K562 (cell line): ENCODE data around the gene ZSCAN5C. TPM values are rescaled to one million over a fixed set of nuclear protein-coding genes. Genes with fewer than 3 reads are reported as not detected.
A peak's percentile ranks its signal among the peaks of the same experiment; 100 is the strongest.

ENCODE experiments used
- ATF1 ChIP-seq, 2 experiments: fragments of 450-650 bp in 1 of 2; IDR thresholded peaks; 2 replicates each; pipeline ENCODE4 v1.6.1; 2016; ENCODE audit warnings: missing compliant biosample characterization in 1 of 2, missing genetic modification characterization in 1 of 2
- BCLAF1 ChIP-seq, 2 experiments: fragments of 450-650 bp in 1 of 2; IDR thresholded peaks; 2 replicates each; pipeline ENCODE4 v1.6.1; 2011 to 2017; ENCODE audit warnings: low read depth in 2 of 2, antibody characterized with exemption in 1 of 2, borderline replicate concordance in 1 of 2, low read length in 1 of 2, mild to moderate bottlenecking in 1 of 2, mixed read lengths in 1 of 2; ENCODE audit not compliant: control insufficient read depth in 1 of 2
- BHLHE40 ChIP-seq: IDR thresholded peaks from 2 replicates; pipeline ENCODE4 v1.6.1; 2011; ENCODE audit warnings: low read length, improper control_type of control experiment
- DDX20 ChIP-seq: fragments of 450-650 bp; IDR thresholded peaks from 2 replicates; pipeline ENCODE4 v1.6.1; 2016; ENCODE audit warnings: missing genetic modification characterization, low read depth, mild to moderate bottlenecking, missing compliant biosample characterization, moderate library complexity
- E2F8 ChIP-seq: fragments of 450-650 bp; IDR thresholded peaks from 2 replicates; pipeline ENCODE4 v1.7.1; 2018; ENCODE audit warnings: mild to moderate bottlenecking, low read depth; ENCODE audit not compliant: partially characterized antibody
- GTF2A2 ChIP-seq: IDR thresholded peaks from 2 replicates; pipeline ENCODE4 v1.6.1; 2016; ENCODE audit warnings: mild to moderate bottlenecking, missing genetic modification characterization, missing compliant biosample characterization
- HES1 ChIP-seq: fragments of 450-650 bp; IDR thresholded peaks from 2 replicates; pipeline ENCODE4 v1.6.1; 2016; ENCODE audit warnings: low read depth, mild to moderate bottlenecking, moderate library complexity
- HNRNPK ChIP-seq: fragments of 200-400 bp; formaldehyde crosslinking; IDR thresholded peaks from one replicate; pipeline ENCODE4 v1.6.1; 2018; ENCODE audit warnings: mild to moderate bottlenecking, low read depth, low read length; ENCODE audit not compliant: poor library complexity, severe bottlenecking
- HOMEZ ChIP-seq: fragments of 250-450 bp; sonication (Bioruptor Pico); IDR thresholded peaks from 2 replicates; pipeline ENCODE4 v1.4.0; 2020; ENCODE audit warnings: mild to moderate bottlenecking, moderate library complexity
- IFI16 ChIP-seq: fragments of 250-450 bp; sonication (Bioruptor Pico); IDR thresholded peaks from 2 replicates; pipeline ENCODE4 v2.1.2; 2022; ENCODE audit warnings: mild to moderate bottlenecking, inconsistent platforms
- IRF2 ChIP-seq: sonication (generic); formaldehyde crosslinking; IDR thresholded peaks from 2 replicates; pipeline ENCODE4 v1.8.1; 2022; ENCODE audit warnings: mild to moderate bottlenecking, missing genetic modification reagents
- JUND ChIP-seq, 2 experiments: IDR thresholded peaks; 2 replicates in 1 of 2; 3 replicates in 1 of 2; pipeline ENCODE4 v1.6.1; 2011; ENCODE audit warnings: borderline replicate concordance in 2 of 2, low read depth in 2 of 2, low read length in 2 of 2, improper control_type of control experiment in 1 of 2, missing biosample characterization in 1 of 2, missing genetic modification characterization in 1 of 2, missing genetic modification reagents in 1 of 2
- NFE2L1 ChIP-seq: fragments of 450-650 bp; IDR thresholded peaks from 2 replicates; pipeline ENCODE4 v1.6.1; 2016; ENCODE audit warnings: missing genetic modification characterization, low read depth, mild to moderate bottlenecking, missing compliant biosample characterization, moderate library complexity, borderline replicate concordance
- PHF20 ChIP-seq: fragments of 450-650 bp; IDR thresholded peaks from 2 replicates; pipeline ENCODE4 v1.6.1; 2018; ENCODE audit not compliant: partially characterized antibody
- SMARCA4 ChIP-seq: fragments of 450-650 bp; IDR thresholded peaks from 2 replicates; pipeline ENCODE4 v1.6.1; 2016
- ZFP1 ChIP-seq: fragments of 450-650 bp; formaldehyde crosslinking; IDR thresholded peaks from 2 replicates; pipeline ENCODE4 v1.4.0; 2020; ENCODE audit warnings: mild to moderate bottlenecking, mixed read lengths
- ZNF140 ChIP-seq: fragments of 250-450 bp; sonication (Bioruptor Pico); IDR thresholded peaks from 2 replicates; pipeline ENCODE4 v1.8.0; 2021; ENCODE audit warnings: moderate library complexity, mild to moderate bottlenecking, inconsistent platforms
- ZNF23 ChIP-seq: fragments of 250-450 bp; sonication (Bioruptor Pico); IDR thresholded peaks from 2 replicates; pipeline ENCODE4 v1.4.0; 2020; ENCODE audit warnings: mild to moderate bottlenecking
- ZNF253 ChIP-seq: fragments of 250-450 bp; sonication (Bioruptor Pico); conservative IDR thresholded peaks from 2 replicates; pipeline ENCODE4 v1.6.1; 2021; ENCODE audit warnings: mild to moderate bottlenecking
- ZNF431 ChIP-seq: sonication (generic); formaldehyde crosslinking; IDR thresholded peaks from 2 replicates; pipeline ENCODE4 v1.8.0; 2022; ENCODE audit warnings: mild to moderate bottlenecking, missing genetic modification reagents
- ZNF76 ChIP-seq: fragments of 250-450 bp; sonication (Bioruptor Pico); IDR thresholded peaks from 2 replicates; pipeline ENCODE4 v1.4.0; 2020; ENCODE audit warnings: mild to moderate bottlenecking, moderate library complexity, borderline replicate concordance
- polyA plus RNA-seq, 8 experiments: library from polyadenylated mRNA; depleted of rRNA in 4 of 8; stranded (reverse) in 5 of 8; unstranded in 3 of 8; fragments of >200 nt; fragmentation: Nextera tagmentation in 2 of 8; fragmentation: Illumina TruSeq in 1 of 8; extraction: Ambion mirVana in 2 of 8; extraction: Trizol in 1 of 8; gene quantifications; 2 replicates each; pipeline versions ENCODE4 v1.2.1 to v1.2.3, GENCODE V29; 2011 to 2014; ENCODE audit warnings: inconsistent platforms in 1 of 8, missing spikeins in 1 of 8
- total RNA-seq, 7 experiments: library from RNA; depleted of rRNA in 6 of 7; stranded (reverse); fragments of >200 nt in 6 of 7; fragmentation: Illumina TruSeq in 2 of 7; extraction: Trizol in 2 of 7; gene quantifications; 2 replicates each; pipeline versions ENCODE4 v1.2.1 to v1.2.3, GENCODE V29; 2011 to 2021; ENCODE audit warnings: low replicate concordance in 1 of 7

Gene ZSCAN5C
- total and polyA plus RNA-seq, 9 of the 15 experiments (the other 6 are each of a cell fraction or from before 2014, with no cell fraction given): 0.07 TPM; not detected in 8

- no peak for TF ChIP-seq ATF1 (CRISPR knock-in tag; IDR thresholded peaks at IDR 0.05)
- peak; percentile 58; the same call in 1 of the 2 replicates for TF ChIP-seq ATF1 (tag; IDR thresholded peaks at IDR 0.05)
- TF ChIP-seq DDX20 (tag): no peak
- TF ChIP-seq ZNF253 (CRISPR knock-in tag): no peak
- TF ChIP-seq HOMEZ (CRISPR knock-in tag): no peak
- no peak for TF ChIP-seq HNRNPK
- TF ChIP-seq NFE2L1: no peak
- TF ChIP-seq SMARCA4: no peak
- TF ChIP-seq E2F8: no peak
- TF ChIP-seq BHLHE40: no peak
- no peak for TF ChIP-seq IRF2 (CRISPR knock-in tag)
- no peak for TF ChIP-seq IFI16 (CRISPR knock-in tag)
- no peak for TF ChIP-seq ZNF140 (CRISPR knock-in tag)
- TF ChIP-seq ZNF431 (CRISPR knock-in tag): no peak
- TF ChIP-seq HES1: no peak
- no peak for TF ChIP-seq JUND (IDR thresholded peaks at IDR 0.05; ENCODE audit: borderline replicate concordance, low read depth, low read length)
- TF ChIP-seq JUND (tag; IDR thresholded peaks at IDR 0.05; ENCODE audit: borderline replicate concordance, low read depth, low read length): peak; percentile 20; the same call in 1 of the 3 replicates
- no peak for TF ChIP-seq ZFP1
- TF ChIP-seq PHF20: no peak
- no peak for TF ChIP-seq BCLAF1 (IDR thresholded peaks at IDR 0.05; ENCODE audit: borderline replicate concordance in 1 of 2, control insufficient read depth in 1 of 2, low read depth in 2 of 2, low read length in 1 of 2)
- no peak for TF ChIP-seq ZNF76 (CRISPR knock-in tag)
- no peak for TF ChIP-seq ZNF23 (CRISPR knock-in tag)
- TF ChIP-seq GTF2A2 (tag): no peak
Observed at GRCh38 chr19:56174550-56174949, 27.5 kb upstream of the ZSCAN5C start (continued).
